Stomach (tissue), 9 donors: ENCODE measurements around the gene DIAPH3. TPM values are rescaled to one million over a fixed set of nuclear protein-coding genes. Genes with fewer than 3 reads are reported as not detected.
A peak's percentile ranks its signal among the peaks of the same experiment; 100 is the strongest.

ENCODE experiments used
- DNase-seq, 2 donors: peaks; one replicate each; pipeline versions ENCODE4 v3.0.0 to v3.0.0-alpha.2; 2013 to 2019
- H3K27ac ChIP-seq, 5 donors: fragments of 200-600 bp in 4 of 5; sonication (generic) in 4 of 5; one replicate each; pipeline ENCODE4 v1.5.1; 2013 to 2019; ENCODE audit warnings: mild to moderate bottlenecking in 1 of 5, moderate library complexity in 1 of 5
- H3K27me3 ChIP-seq, 3 donors: fragments of 200-600 bp; sonication (generic); one replicate each; pipeline ENCODE4 v1.5.1; 2017 to 2019; ENCODE audit warnings: mixed run types in 1 of 3
- H3K36me3 ChIP-seq, 4 donors: fragments of 200-600 bp; sonication (generic); 1 replicate in 3 of 4; 2 replicates in 1 of 4; pipeline ENCODE4 v1.5.1; 2016 to 2019
- H3K4me1 ChIP-seq, 4 donors: fragments of 200-600 bp; sonication (generic); one replicate each; pipeline ENCODE4 v1.5.1; 2016 to 2019
- H3K4me3 ChIP-seq, 4 donors: fragments of 200-600 bp; sonication (generic) in 3 of 4; one replicate each; pipeline ENCODE4 v1.5.1; 2016 to 2019; ENCODE audit warnings: mild to moderate bottlenecking in 1 of 4
- H3K9me3 ChIP-seq, 4 donors: fragments of 200-600 bp; sonication (generic); one replicate each; pipeline ENCODE4 v1.5.1; 2016 to 2019
- CTCF ChIP-seq, 7 experiments: fragments of 450-650 bp in 4 of 7; fragments of 200-600 bp in 3 of 7; sonication (generic) in 3 of 7; IDR thresholded peaks; one replicate each; pipeline ENCODE4 v1.5.1; 2016 to 2019; ENCODE audit warnings: antibody characterized with exemption in 7 of 7, control low read depth in 2 of 7, mild to moderate bottlenecking in 1 of 7
- EP300 ChIP-seq: sonication (generic); formaldehyde crosslinking; IDR thresholded peaks from one replicate; pipeline ENCODE4 v1.6.1; 2017; ENCODE audit warnings: antibody characterized with exemption
- POLR2A ChIP-seq, 4 donors: fragments of 450-650 bp; IDR thresholded peaks; one replicate each; pipeline ENCODE4 v1.6.1; 2016; ENCODE audit warnings: antibody characterized with exemption in 4 of 4, control low read depth in 2 of 4, mild to moderate bottlenecking in 1 of 4, moderate library complexity in 1 of 4
- POLR2AphosphoS5 ChIP-seq, 3 donors: sonication (generic); formaldehyde crosslinking; IDR thresholded peaks; one replicate each; pipeline ENCODE4 v1.6.1; 2016; ENCODE audit warnings: antibody characterized with exemption in 3 of 3
- WGBS, 5 donors: extraction: QIAGEN DNeasy Blood & Tissue Kit in 3 of 5; methylation state at CpG; one replicate each; pipeline versions ENCODE4 v1.1.5 to v1.1.7; 2013 to 2018; 5-methylcytosine and 5-hydroxymethylcytosine counted together
- intact Hi-C: fragments of 100-400 bp; cut with DNase I; formaldehyde crosslinking; loops from one replicate; pipeline ENCODE4 v1.15.1; 2023; ENCODE audit warnings: low total_unique reads
- polyA plus RNA-seq, 3 donors: library from polyadenylated mRNA; stranded (reverse); fragments of 200-250 nt; gene quantifications; one replicate each; pipeline ENCODE4 v1.2.3, GENCODE V29; 2013
- total RNA-seq, 5 donors: library from RNA; depleted of rRNA; stranded (reverse); fragments of >200 nt; gene quantifications; one replicate each; pipeline versions ENCODE4 v1.1.0 to v1.2.3, GENCODE V29; 2014 to 2016
- donor health status: healthy with polysubstance abuse.
- donor health status: Bipolar disorder and iron deficiency.
- donor health status: healthy.

DIAPH3 gene
- total and polyA plus RNA-seq, 8 donors = 2.5 to 12.1 (median 4.6) TPM

DNA sequence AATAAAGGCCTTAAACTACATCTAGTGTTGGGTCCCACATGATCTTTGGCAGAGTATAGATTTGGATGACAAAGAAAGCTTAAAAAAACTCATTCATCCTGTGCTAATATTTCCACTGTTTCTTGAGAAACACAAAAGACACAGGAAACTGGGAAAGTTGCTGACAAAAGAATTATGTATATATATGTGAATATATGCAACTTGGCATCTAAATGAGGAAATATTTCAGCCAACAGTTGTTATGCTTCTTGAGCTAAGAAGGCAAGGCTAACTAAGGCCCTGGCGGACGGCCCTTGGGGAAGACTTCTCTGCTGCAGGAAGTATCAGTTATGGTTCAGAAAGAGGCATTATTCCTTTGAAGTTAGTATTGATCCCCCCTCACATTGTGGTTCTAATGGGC is 491.8 kb downstream of the DIAPH3 start:
- Histone ChIP-seq H3K4me1 (peaks cover 0 to 5% (median 0%) of the 10 kb centered on the region in 4 donors), H3K27me3 (no peaks in the 10 kb centered on the region), H3K36me3 (no peaks in the 10 kb centered on the region), H3K9me3 (no peaks in the 10 kb centered on the region), H3K27ac (no peak overlapping the region), H3K4me3 (no peak overlapping the region)
- WGBS, 5 donors = 80 to 97% (median 91%) methylated on average over 2 of the region's 2 CpGs
- no peak for TF ChIP-seq POLR2A (IDR thresholded peaks at IDR 0.05)
- no peak for TF ChIP-seq EP300
- no peak for TF ChIP-seq POLR2AphosphoS5 (IDR thresholded peaks at IDR 0.05)
- TF ChIP-seq CTCF (IDR thresholded peaks at IDR 0.05) = no peak
- DNase-seq = peak in 1 of 2 donors; percentile 73
- intact Hi-C loops = no loop called here

- TF ChIP-seq CTCF (IDR thresholded peaks at IDR 0.05) (no peak), POLR2A (IDR thresholded peaks at IDR 0.05) (no peak), EP300 (no peak), POLR2AphosphoS5 (IDR thresholded peaks at IDR 0.05) (no peak)
- peak in 1 of 2 donors; percentile 55 for DNase-seq
- intact Hi-C loops = no loop called here
- WGBS, 5 donors = 16 to 55% (median 36%) methylated on average over 7 of the region's 7 CpGs
- Histone ChIP-seq H3K27me3 (no peaks in the 10 kb centered on the region), H3K9me3 (no peaks in the 10 kb centered on the region), H3K4me3 (no peak overlapping the region), H3K4me1 (peaks cover 0 to 15% (median 4%) of the 10 kb centered on the region in 4 donors), H3K27ac (no peak overlapping the region), H3K36me3 (no peaks in the 10 kb centered on the region)
These were observed 497.2 kb downstream of the DIAPH3 start for GRCh38 chr13:59666504-59666903.

- TF ChIP-seq EP300 (no peak), POLR2A (IDR thresholded peaks at IDR 0.05) (no peak), POLR2AphosphoS5 (IDR thresholded peaks at IDR 0.05) (no peak), CTCF (IDR thresholded peaks at IDR 0.05) (no peak)
- no peak overlapping the region for H3K27ac ChIP-seq
- WGBS, 5 donors = 45 to 64% (median 56%) methylated on average over 3 of the region's 3 CpGs
- H3K9me3 ChIP-seq = no peaks in the 10 kb centered on the region
- no peak overlapping the region for H3K4me3 ChIP-seq
- DNase-seq = peak in 1 of 2 donors; percentile 63
- intact Hi-C loops = no loop called here
- no peaks in the 10 kb centered on the region for H3K27me3 ChIP-seq
- H3K4me1 ChIP-seq = peaks cover 0 to 15% (median 4%) of the 10 kb centered on the region in 4 donors
- no peaks in the 10 kb centered on the region for H3K36me3 ChIP-seq
These were observed 498.0 kb downstream of the DIAPH3 start for GRCh38 chr13:59665732-59666131.

DNA sequence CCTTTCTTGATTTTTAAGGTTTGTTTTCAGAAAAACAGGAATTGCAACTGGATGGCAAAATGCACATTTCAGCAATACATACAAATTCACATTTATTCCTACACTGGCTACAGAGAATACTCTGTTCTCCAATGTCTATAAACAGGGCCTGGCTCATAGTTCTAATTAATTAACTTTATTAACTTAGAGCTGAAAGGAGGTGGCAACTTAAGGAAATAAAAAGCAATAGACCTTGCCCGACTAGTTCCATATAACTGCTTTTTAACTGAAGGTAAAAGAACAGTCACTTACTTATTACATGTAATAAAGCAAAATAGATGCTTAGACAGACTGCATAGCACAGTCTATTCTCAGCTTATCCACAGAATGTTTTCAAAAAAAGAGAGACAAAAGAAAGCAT is 498.5 kb downstream of the DIAPH3 start:
- Histone ChIP-seq H3K27me3 (no peaks in the 10 kb centered on the region), H3K4me3 (no peak overlapping the region), H3K27ac (no peak overlapping the region), H3K4me1 (peaks cover 0 to 15% (median 4%) of the 10 kb centered on the region in 4 donors), H3K9me3 (no peaks in the 10 kb centered on the region), H3K36me3 (no peaks in the 10 kb centered on the region)
- 41 to 53% (median 42%) methylated on average over 1 of the region's 1 CpG for WGBS, 5 donors
- intact Hi-C loops = no loop called here
- DNase-seq = no peak
- TF ChIP-seq POLR2A (IDR thresholded peaks at IDR 0.05) (no peak), POLR2AphosphoS5 (IDR thresholded peaks at IDR 0.05) (no peak), EP300 (no peak), CTCF (IDR thresholded peaks at IDR 0.05) (no peak)
